H1 (cell line): ENCODE data around the gene ARHGAP28. TPM values are rescaled to one million over a fixed set of nuclear protein-coding genes. Genes with fewer than 3 reads are reported as not detected.

Source experiments
- CTCF ChIA-PET: fragments of 300-600 bp; sonication (Branson Sonifier 250); formaldehyde crosslinking; loops from one replicate; lab custom pipeline; 2021; ENCODE audit not compliant: partially characterized antibody; lab: Charles Lee
- POLR2A ChIA-PET: fragments of 300-600 bp; sonication (Branson Sonifier 250); formaldehyde crosslinking; loops from one replicate; lab custom pipeline; 2021; ENCODE audit warnings: inconsistent platforms; ENCODE audit not compliant: partially characterized antibody; lab: Charles Lee
- DNase-seq, 2 experiments: peaks; one replicate each; pipeline versions ENCODE4 v3.0.0 to v3.0.0-alpha.2; 2010 to 2022; ENCODE audit warnings: low spot score in 2 of 2, low read depth in 1 of 2, mixed read lengths in 1 of 2
- FAIRE-seq: peaks from 2 replicates; lab custom pipeline; 2011; peaks lifted over from hg19 to GRCh38; lab: Jason Lieb, UNC
- H2AFZ ChIP-seq: 2 replicates; pipeline ENCODE4 v1.8.1; 2012; ENCODE audit warnings: low read length, inconsistent platforms
- H2AK5ac ChIP-seq: 2 replicates; pipeline ENCODE4 v1.6.1; 2013; ENCODE audit warnings: low read depth, low read length
- H2BK120ac ChIP-seq: replicated peaks from 2 replicates; pipeline ENCODE3; 2013; ENCODE audit warnings: low read depth, low read length, inconsistent platforms
- H2BK12ac ChIP-seq: 2 replicates; pipeline ENCODE4 v1.6.1; 2013; ENCODE audit warnings: low read depth, low read length
- H2BK15ac ChIP-seq: 2 replicates; pipeline ENCODE4 v1.6.1; 2013; ENCODE audit warnings: low read length
- H2BK20ac ChIP-seq: 2 replicates; pipeline ENCODE4 v1.6.1; 2013; ENCODE audit warnings: low read length
- H2BK5ac ChIP-seq: 2 replicates; pipeline ENCODE4 v1.6.1; 2013; ENCODE audit warnings: low read depth, low read length
- H3K14ac ChIP-seq: 2 replicates; pipeline ENCODE4 v1.6.1; 2013; ENCODE audit warnings: inconsistent platforms; ENCODE audit not compliant: insufficient read length
- H3K18ac ChIP-seq: 2 replicates; pipeline ENCODE4 v1.6.1; 2013; ENCODE audit warnings: low read length; ENCODE audit errors: extremely low read depth
- H3K23ac ChIP-seq: 2 replicates; pipeline ENCODE4 v1.6.1; 2013; ENCODE audit warnings: inconsistent platforms; ENCODE audit not compliant: insufficient read length
- H3K23me2 ChIP-seq: 2 replicates; pipeline ENCODE4 v1.6.1; 2013; ENCODE audit warnings: low read depth, low read length
- H3K27ac ChIP-seq: 2 replicates; pipeline ENCODE4 v1.6.1; 2011; ENCODE audit warnings: low read depth, low read length, inconsistent platforms
- H3K27me3 ChIP-seq, 4 experiments: replicated peaks in 1 of 4; 1 replicate in 1 of 4; 2 replicates in 3 of 4; pipeline versions ENCODE4 v1.6.1 to v1.8.1; 2011 to 2013; ENCODE audit warnings: low read length in 3 of 4, mild to moderate bottlenecking in 3 of 4, inconsistent platforms in 2 of 4, mixed read lengths in 2 of 4, moderate library complexity in 1 of 4; ENCODE audit not compliant: control insufficient read depth in 3 of 4, insufficient read depth in 3 of 4; ENCODE audit errors: extremely low read depth in 1 of 4
- H3K36me3 ChIP-seq, 4 experiments: 2 replicates each; pipeline versions ENCODE4 v1.6.1 to v1.8.1; 2011 to 2013; ENCODE audit warnings: mild to moderate bottlenecking in 4 of 4, low read length in 3 of 4, moderate library complexity in 2 of 4, control low read depth in 1 of 4, inconsistent platforms in 1 of 4; ENCODE audit not compliant: insufficient read depth in 4 of 4, control insufficient read depth in 2 of 4
- H3K4ac ChIP-seq: replicated peaks from 2 replicates; pipeline ENCODE3; 2013; ENCODE audit warnings: low read length, low read depth, mixed read lengths, inconsistent platforms; ENCODE audit not compliant: insufficient read length
- H3K4me1 ChIP-seq, 4 experiments: replicated peaks in 1 of 4; 1 replicate in 1 of 4; 2 replicates in 3 of 4; pipeline versions ENCODE4 v1.6.1 to v1.8.1; 2011 to 2013; ENCODE audit warnings: low read length in 3 of 4, inconsistent platforms in 2 of 4, mixed read lengths in 1 of 4; ENCODE audit not compliant: insufficient read depth in 4 of 4, control insufficient read depth in 3 of 4
- H3K4me2 ChIP-seq, 2 experiments: 2 replicates each; pipeline versions ENCODE4 v1.6.1 to v1.8.1; 2011 to 2013; ENCODE audit warnings: low read depth in 2 of 2, low read length in 2 of 2, control low read depth in 1 of 2, inconsistent platforms in 1 of 2, mild to moderate bottlenecking in 1 of 2; ENCODE audit not compliant: insufficient read depth in 1 of 2
- H3K4me3 ChIP-seq, 4 experiments: fragments of 200-600, 300-600 bp in 1 of 4; sonication (generic), shearing (Covaris generic), sonication (Bioruptor Twin) in 1 of 4; 2 replicates each; pipeline versions ENCODE4 v1.5.1 to v1.8.1; 2011 to 2016; ENCODE audit warnings: low read length in 4 of 4, low read depth in 3 of 4, control low read depth in 2 of 4, inconsistent platforms in 2 of 4, mild to moderate bottlenecking in 2 of 4, mixed read lengths in 1 of 4, moderate library complexity in 1 of 4; ENCODE audit not compliant: insufficient read depth in 2 of 4; ENCODE audit errors: extremely low read depth in 1 of 4
- H3K56ac ChIP-seq: replicated peaks from 2 replicates; pipeline ENCODE3; 2013; ENCODE audit warnings: low read depth, mild to moderate bottlenecking, mixed read lengths, low read length, inconsistent platforms; ENCODE audit not compliant: insufficient read length
- H3K79me1 ChIP-seq: 2 replicates; pipeline ENCODE4 v1.6.1; 2013; ENCODE audit warnings: low read depth, low read length, control low read depth
- H3K79me2 ChIP-seq, 2 experiments: 2 replicates each; pipeline versions ENCODE4 v1.6.1 to v1.8.1; 2012 to 2013; ENCODE audit warnings: low read length in 2 of 2, mild to moderate bottlenecking in 2 of 2, inconsistent platforms in 1 of 2; ENCODE audit not compliant: insufficient read depth in 2 of 2, control insufficient read depth in 1 of 2
- H3K9ac ChIP-seq, 4 experiments: replicated peaks in 1 of 4; 1 replicate in 1 of 4; 2 replicates in 3 of 4; pipeline versions ENCODE4 v1.6.1 to v1.8.1; 2011 to 2013; ENCODE audit warnings: low read depth in 3 of 4, low read length in 3 of 4, control low read depth in 2 of 4, mild to moderate bottlenecking in 2 of 4, moderate library complexity in 2 of 4, inconsistent platforms in 1 of 4; ENCODE audit errors: extremely low read depth in 1 of 4
- H3K9me3 ChIP-seq, 2 experiments: 2 replicates each; pipeline versions ENCODE4 v1.6.1 to v1.8.1; 2012 to 2013; ENCODE audit warnings: mild to moderate bottlenecking in 2 of 2, moderate library complexity in 2 of 2, control low read depth in 1 of 2, inconsistent platforms in 1 of 2, low read depth in 1 of 2, low read length in 1 of 2, mixed read lengths in 1 of 2; ENCODE audit not compliant: insufficient read depth in 2 of 2
- H4K20me1 ChIP-seq, 2 experiments: replicated peaks in 1 of 2; 2 replicates each; pipeline versions ENCODE3 to v1.8.1; 2011 to 2013; ENCODE audit warnings: inconsistent platforms in 2 of 2, low read length in 2 of 2, mild to moderate bottlenecking in 1 of 2; ENCODE audit not compliant: insufficient read depth in 2 of 2, control insufficient read depth in 1 of 2
- H4K5ac ChIP-seq: 2 replicates; pipeline ENCODE4 v1.6.1; 2013; ENCODE audit warnings: low read length, low read depth, mixed read lengths, inconsistent platforms; ENCODE audit not compliant: insufficient read length
- H4K8ac ChIP-seq: 2 replicates; pipeline ENCODE4 v1.8.0; 2013; ENCODE audit warnings: mild to moderate bottlenecking, moderate library complexity, low read length, inconsistent platforms; ENCODE audit not compliant: insufficient read depth; ENCODE audit errors: extremely low read depth
- H4K91ac ChIP-seq: replicated peaks from 2 replicates; pipeline ENCODE3; 2013; ENCODE audit warnings: low read length, mixed read lengths, inconsistent platforms; ENCODE audit not compliant: insufficient read length
- ATF3 ChIP-seq: IDR thresholded peaks from 2 replicates; pipeline ENCODE4 v1.6.1; 2011; ENCODE audit warnings: low read depth, mild to moderate bottlenecking, low read length; ENCODE audit not compliant: insufficient read depth
- CBX8 ChIP-seq: fragments of 300-800, 300-1000 bp; sonication (generic); IDR thresholded peaks from 2 replicates; pipeline ENCODE4 v1.7.1; 2016; ENCODE audit warnings: low read depth, low read length, borderline replicate concordance
- CHD2 ChIP-seq: IDR thresholded peaks from 2 replicates; pipeline ENCODE4 v1.6.1; 2012; ENCODE audit warnings: low read length, improper control_type of control experiment
- CTCF ChIP-seq, 3 experiments: IDR thresholded peaks; 1 replicate in 2 of 3; 2 replicates in 1 of 3; pipeline versions ENCODE4 v1.5.1 to v1.6.1; 2011; ENCODE audit warnings: low read length in 3 of 3, mild to moderate bottlenecking in 3 of 3, inconsistent platforms in 2 of 3, low read depth in 1 of 3, moderate library complexity in 1 of 3; ENCODE audit not compliant: insufficient read depth in 1 of 3; ENCODE audit errors: control extremely low read depth in 1 of 3
- EGR1 ChIP-seq: IDR thresholded peaks from 2 replicates; pipeline ENCODE4 v1.6.1; 2011; ENCODE audit warnings: low read depth, low read length, borderline replicate concordance
- polyA plus RNA-seq, 7 experiments: library from polyadenylated mRNA; depleted of rRNA in 3 of 7; stranded (reverse) in 5 of 7; unstranded in 2 of 7; fragments of >200 nt in 5 of 7; fragments of 200-250 nt in 2 of 7; gene quantifications; 1 replicate in 5 of 7; 2 replicates in 1 of 7; 4 replicates in 1 of 7; pipeline versions ENCODE4 v1.2.1 to v1.2.3, GENCODE V29; 2011 to 2013; ENCODE audit warnings: missing spikeins in 2 of 7, mixed read lengths in 2 of 7
- total RNA-seq: library from RNA; stranded (reverse); fragmentation: NEBNext Ultra II Directional; extraction: Animal tissue kit (Norgen Biotek cat#: 25700); gene quantifications from 2 replicates; pipeline ENCODE4 v1.2.1, GENCODE V29; 2021

Gene ARHGAP28
- total and polyA plus RNA-seq, 2 of the 8 experiments (the other 6 are each of a cell fraction or from before 2014, with no cell fraction given): 2.9 to 14.4 TPM

- Histone ChIP-seq H2BK20ac (no peak overlapping the region), H3K18ac (no peak overlapping the region), H2BK12ac (no peak overlapping the region), H3K23me2 (no peaks in the 10 kb centered on the region), H4K8ac (no peak overlapping the region), H3K9ac (no peak overlapping the region), H2BK120ac (no peak overlapping the region), H4K5ac (no peak overlapping the region), H3K27me3 (no peaks in the 10 kb centered on the region), H2AFZ (no peak overlapping the region), H2AK5ac (no peak overlapping the region), H2BK5ac (no peak overlapping the region), H2BK15ac (no peak overlapping the region), H3K4ac (no peak overlapping the region), H3K36me3 (no peaks in the 10 kb centered on the region), H3K4me2 (no peak overlapping the region), H3K79me1 (no peaks in the 10 kb centered on the region), H4K20me1 (no peaks in the 10 kb centered on the region), H4K91ac (no peak overlapping the region), H3K4me1 (peaks cover 0 to 16% (median 3%) of the 10 kb centered on the region in 4 experiments; a peak in 3 of 7 replicates), H3K9me3 (no peaks in the 10 kb centered on the region), H3K4me3 (no peak overlapping the region), H3K79me2 (no peaks in the 10 kb centered on the region; a peak in 1 of 4 replicates), H3K14ac (no peak overlapping the region), H3K27ac (no peak overlapping the region), H3K56ac (no peak overlapping the region), H3K23ac (no peak overlapping the region)
- CTCF ChIA-PET: no interaction called here
- no peak for TF ChIP-seq EGR1
- TF ChIP-seq CHD2: no peak
- no peak for TF ChIP-seq CBX8
- TF ChIP-seq ATF3: no peak
- no peak for TF ChIP-seq CTCF (IDR thresholded peaks at IDR 0.05; ENCODE audit: control extremely low read depth in 1 of 3, insufficient read depth in 1 of 3, low read depth in 1 of 3, low read length in 3 of 3)
- DNase-seq: no peak
- POLR2A ChIA-PET: interaction anchor here (1.3 kb wide), 1 partner anchor 14 kb away, joined by 4 read pairs; no protein-coding TSS in a partner anchor
- no peak for FAIRE-seq
Measured at GRCh38 chr18:6737833-6738232, 8.3 kb downstream of the ARHGAP28 start.
